A673 (cell line): ENCODE measurements around the gene CEACAM16. TPM values are rescaled to one million over a fixed set of nuclear protein-coding genes. Genes with fewer than 3 reads are reported as not detected.

Experiments
- BruUV-seq: library from RNA; stranded (reverse); fragments of 400-500 nt; replicated peaks from 2 replicates; lab custom pipeline; 2021; lab: Mats Ljungman, UMichigan
- CTCF ChIA-PET: fragments of 300-600 bp; sonication (Branson Sonifier 250); formaldehyde crosslinking; loops from one replicate; lab custom pipeline; 2022; ENCODE audit warnings: antibody characterized with exemption; lab: Charles Lee
- POLR2A ChIA-PET: fragments of 300-600 bp; sonication (Branson Sonifier 250); formaldehyde crosslinking; loops from one replicate; lab custom pipeline; 2022; ENCODE audit warnings: antibody characterized with exemption; ENCODE audit not compliant: low non-redundant PET; lab: Charles Lee
- DNase-seq: peaks from one replicate; pipeline ENCODE4 v3.0.0-alpha.2; 2015; ENCODE audit warnings: low spot score
- H3K27ac ChIP-seq: fragments of 200-600 bp; sonication (generic); 2 replicates; pipeline ENCODE4 v1.5.1; 2016; ENCODE audit warnings: mixed run types, low read depth, mild to moderate bottlenecking, mixed read lengths, antibody characterized with exemption, low read length; ENCODE audit not compliant: poor library complexity, severe bottlenecking
- H3K27me3 ChIP-seq: fragments of 200-600 bp; sonication (generic); replicated peaks from 2 replicates; pipeline ENCODE4 v1.6.1; 2017; ENCODE audit warnings: mixed run types, low read depth, mild to moderate bottlenecking, mixed read lengths, antibody characterized with exemption, low read length; ENCODE audit not compliant: insufficient read depth, poor library complexity
- H3K36me3 ChIP-seq: fragments of 200-600 bp; sonication (generic); 2 replicates; pipeline ENCODE4 v1.6.1; 2016; ENCODE audit warnings: mixed run types, mild to moderate bottlenecking, mixed read lengths, antibody characterized with exemption, low read length; ENCODE audit not compliant: insufficient read depth, poor library complexity, severe bottlenecking
- H3K4me1 ChIP-seq: fragments of 200-600 bp; sonication (generic); 2 replicates; pipeline ENCODE4 v1.6.1; 2017; ENCODE audit warnings: mixed run types, mild to moderate bottlenecking, mixed read lengths, antibody characterized with exemption, low read length; ENCODE audit not compliant: insufficient read depth, poor library complexity, severe bottlenecking
- H3K4me3 ChIP-seq: fragments of 200-600 bp; sonication (generic); 2 replicates; pipeline ENCODE4 v1.5.1; 2016; ENCODE audit warnings: low read depth, mixed run types, mild to moderate bottlenecking, mixed read lengths, low read length; ENCODE audit not compliant: poor library complexity, severe bottlenecking
- H3K9me3 ChIP-seq: fragments of 200-600 bp; sonication (generic); 2 replicates; pipeline ENCODE4 v1.6.1; 2016; ENCODE audit warnings: mixed run types, low read depth, mild to moderate bottlenecking, mixed read lengths, antibody characterized with exemption, low read length; ENCODE audit not compliant: poor library complexity, severe bottlenecking
- EZH2 ChIP-seq: fragments of 200-600 bp; sonication (generic); IDR thresholded peaks from 2 replicates; pipeline ENCODE4 v1.6.1; 2017; ENCODE audit warnings: borderline replicate concordance, low read depth, mild to moderate bottlenecking, mixed read lengths, antibody characterized with exemption, low read length; ENCODE audit not compliant: poor library complexity, severe bottlenecking
- intact Hi-C: fragments of 100-400 bp; cut with micrococcal nuclease; formaldehyde crosslinking; loops from one replicate; pipeline ENCODE4 v1.10.0; 2022; ENCODE audit not compliant: unreplicated experiment
- total RNA-seq: library from RNA; stranded (reverse); gene quantifications from 2 replicates; pipeline ENCODE4 v1.2.3, GENCODE V29; 2021
- TF ChIP-seq, protein P1 (sequence below): fragments of 300-800, 200-600 bp; sonication (generic); conservative IDR thresholded peaks from 2 replicates; pipeline ENCODE4 v1.5.1; 2017; ENCODE audit warnings: low read depth, mild to moderate bottlenecking, antibody characterized with exemption, low read length, moderate library complexity, mixed read lengths

CEACAM16 gene
- total RNA-seq, 1 experiment from 2014 or later: not detected

- CTCF ChIA-PET: interaction anchor here (0.6 kb wide), 1 partner anchor 723 kb away, joined by 3 read pairs; no protein-coding TSS in a partner anchor
- H3K9me3 ChIP-seq: no peaks in the 10 kb centered on the region
- no TSS peak for BruUV-seq
- TF ChIP-seq EZH2: no peak
- TF ChIP-seq, protein P1, sequence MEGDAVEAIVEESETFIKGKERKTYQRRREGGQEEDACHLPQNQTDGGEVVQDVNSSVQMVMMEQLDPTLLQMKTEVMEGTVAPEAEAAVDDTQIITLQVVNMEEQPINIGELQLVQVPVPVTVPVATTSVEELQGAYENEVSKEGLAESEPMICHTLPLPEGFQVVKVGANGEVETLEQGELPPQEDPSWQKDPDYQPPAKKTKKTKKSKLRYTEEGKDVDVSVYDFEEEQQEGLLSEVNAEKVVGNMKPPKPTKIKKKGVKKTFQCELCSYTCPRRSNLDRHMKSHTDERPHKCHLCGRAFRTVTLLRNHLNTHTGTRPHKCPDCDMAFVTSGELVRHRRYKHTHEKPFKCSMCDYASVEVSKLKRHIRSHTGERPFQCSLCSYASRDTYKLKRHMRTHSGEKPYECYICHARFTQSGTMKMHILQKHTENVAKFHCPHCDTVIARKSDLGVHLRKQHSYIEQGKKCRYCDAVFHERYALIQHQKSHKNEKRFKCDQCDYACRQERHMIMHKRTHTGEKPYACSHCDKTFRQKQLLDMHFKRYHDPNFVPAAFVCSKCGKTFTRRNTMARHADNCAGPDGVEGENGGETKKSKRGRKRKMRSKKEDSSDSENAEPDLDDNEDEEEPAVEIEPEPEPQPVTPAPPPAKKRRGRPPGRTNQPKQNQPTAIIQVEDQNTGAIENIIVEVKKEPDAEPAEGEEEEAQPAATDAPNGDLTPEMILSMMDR: no peak
- no peak for DNase-seq
- peak overlapping the region; percentile 60 for H3K27ac ChIP-seq
- no peaks in the 10 kb centered on the region for H3K36me3 ChIP-seq
- POLR2A ChIA-PET: interaction anchor here (0.7 kb wide), 1 partner anchor 139 kb away, joined by 3 read pairs; no protein-coding TSS in a partner anchor
- intact Hi-C loops: no loop called here
- peak overlapping the region; percentile 29 for H3K4me3 ChIP-seq
- no peaks in the 10 kb centered on the region for H3K27me3 ChIP-seq
- peaks cover 32% of the 10 kb centered on the region for H3K4me1 ChIP-seq
Measured at GRCh38 chr19:44753626-44753931, 54.6 kb downstream of the CEACAM16 start.

DNA sequence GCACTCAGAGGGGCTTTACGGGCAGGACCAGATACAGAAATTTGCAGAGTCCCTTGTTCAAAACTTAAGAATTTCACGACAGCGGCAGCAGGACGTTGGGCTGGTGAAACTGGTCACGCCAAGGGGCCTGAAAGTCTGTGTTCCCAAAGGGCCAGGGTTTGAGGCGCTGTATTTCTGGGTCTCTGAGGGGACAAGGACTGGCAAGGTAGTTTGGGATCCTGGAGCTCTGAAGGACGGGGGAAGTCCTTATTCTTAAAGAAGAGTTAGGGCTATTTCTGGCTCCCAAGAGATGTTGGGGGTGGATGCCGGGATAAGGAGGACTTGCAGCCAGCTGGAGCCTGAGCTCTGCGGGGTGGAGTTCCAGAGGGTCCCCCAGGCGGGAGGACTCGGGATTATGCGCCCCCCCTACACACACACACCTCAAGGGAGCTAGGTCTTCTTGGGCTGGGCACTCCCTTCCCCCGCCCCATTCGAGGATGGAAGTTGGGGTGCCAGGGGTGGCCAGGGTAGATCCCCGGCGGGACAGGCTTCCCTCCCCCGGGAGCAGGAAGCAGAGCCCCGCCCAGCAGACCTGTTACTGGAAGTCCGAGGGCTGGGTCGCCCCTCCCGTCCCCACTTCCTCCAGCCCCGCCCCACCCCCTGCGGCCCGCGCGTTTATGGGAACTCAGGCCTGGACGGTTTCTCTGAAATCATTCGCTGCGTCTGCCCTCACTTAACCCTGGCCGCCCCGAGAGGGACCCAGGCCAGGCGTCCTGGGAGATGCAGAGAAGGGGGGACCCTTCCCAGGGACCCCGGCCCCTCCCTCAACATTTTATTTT is 55.2 kb downstream of the CEACAM16 start:
- Histone ChIP-seq H3K9me3 (no peaks in the 10 kb centered on the region), H3K27me3 (no peaks in the 10 kb centered on the region), H3K4me3 (peak overlapping the region; percentile 29), H3K36me3 (no peaks in the 10 kb centered on the region), H3K4me1 (peaks cover 28% of the 10 kb centered on the region), H3K27ac (peak overlapping the region; percentile 60)
- peak; percentile 50 for DNase-seq
- TF ChIP-seq EZH2: no peak
- TF ChIP-seq, protein P1: no peak
- POLR2A ChIA-PET: interaction anchor here (0.6 kb wide), 1 partner anchor 13 kb away, joined by 5 read pairs; no protein-coding TSS in a partner anchor
- CTCF ChIA-PET: interaction anchor here (0.6 kb wide), 2 partner anchors 161 to 722 kb away, joined by 3 read pairs; no protein-coding TSS in a partner anchor
- BruUV-seq: no TSS peak
- intact Hi-C loops: no loop called here

DNA sequence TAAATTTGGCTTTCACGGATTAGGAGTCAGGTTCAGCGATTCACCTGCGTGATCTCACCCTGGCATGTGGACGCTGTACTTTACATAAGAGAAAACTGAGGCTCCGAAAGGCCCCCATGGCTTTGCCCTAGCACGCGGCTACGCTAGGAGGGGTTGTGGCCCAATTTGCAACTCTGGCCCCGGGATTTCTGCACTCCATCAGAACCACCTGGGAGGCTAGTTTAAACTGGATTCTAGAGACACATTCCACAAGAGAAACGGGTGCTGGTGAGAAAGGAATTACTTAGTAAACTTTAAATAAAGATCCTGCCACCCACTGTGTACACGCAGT is 55.8 kb downstream of the CEACAM16 start:
- CTCF ChIA-PET: interaction anchor here (0.6 kb wide), 1 partner anchor 160 kb away, joined by 3 read pairs; no protein-coding TSS in a partner anchor
- Histone ChIP-seq H3K9me3 (no peaks in the 10 kb centered on the region), H3K36me3 (no peaks in the 10 kb centered on the region), H3K4me3 (peak overlapping the region; percentile 29), H3K27ac (peak overlapping the region; percentile 60), H3K4me1 (peaks cover 27% of the 10 kb centered on the region), H3K27me3 (no peaks in the 10 kb centered on the region)
- TF ChIP-seq, protein P1: no peak
- TF ChIP-seq EZH2: no peak
- no peak for DNase-seq
- POLR2A ChIA-PET: interaction anchor here (0.6 kb wide), 1 partner anchor 12 kb away, joined by 5 read pairs; no protein-coding TSS in a partner anchor
- BruUV-seq: no TSS peak
- intact Hi-C loops: no loop called here
